HCEC 1CT (cell line): ENCODE measurements around the gene NME9.
"Not testable (repeated sequence)": the region's sequence is repeated elsewhere in the genome, so short reads cannot be mapped to it uniquely, and the experiment has no call there.

Experiments
- DNase-seq: peaks from one replicate; pipeline ENCODE4 v3.0.0-alpha.2; 2017

NME9 gene

GRCh38 chr3:138329127-138329983, at the start of gene NME9:
Gene NME9, minus strand, starts transcription at chr3:138329851. Its CDS starts 516 bp downstream, at chr3:138329335.
- peak; percentile 59 for DNase-seq

GRCh38 chr3:138378990-138379389, 49.3 kb upstream of the NME9 start:
- no peak for DNase-seq

GRCh38 chr3:138378331-138378730, 48.7 kb upstream of the NME9 start:
- DNase-seq, result no peak

- no peak for DNase-seq
Observed at GRCh38 chr3:138377804-138378203, 48.2 kb upstream of the NME9 start.

GRCh38 chr3:138377212-138377611, 47.6 kb upstream of the NME9 start:
- not testable (repeated sequence) for DNase-seq

GRCh38 chr3:138376663-138377062, 47.0 kb upstream of the NME9 start:
- DNase-seq, result no peak

- no peak for DNase-seq
Observed at GRCh38 chr3:138375447-138375846, 45.8 kb upstream of the NME9 start.

- no peak for DNase-seq
Observed at GRCh38 chr3:138374573-138375134, 45.0 kb upstream of the NME9 start.

- DNase-seq, result no peak
Observed at GRCh38 chr3:138373736-138374094, 44.1 kb upstream of the NME9 start.

GRCh38 chr3:138373087-138373735, 43.6 kb upstream of the NME9 start:
- no peak for DNase-seq

GRCh38 chr3:138371070-138371965, 41.7 kb upstream of the NME9 start:
- no peak for DNase-seq

- DNase-seq, result no peak
Observed at GRCh38 chr3:138370321-138370720, 40.7 kb upstream of the NME9 start.

- no peak for DNase-seq
Observed at GRCh38 chr3:138369151-138369900, 39.7 kb upstream of the NME9 start.

- no peak for DNase-seq
Observed at GRCh38 chr3:138367911-138368310, 38.3 kb upstream of the NME9 start.

- no peak for DNase-seq
Observed at GRCh38 chr3:138367326-138367850, 37.7 kb upstream of the NME9 start.

GRCh38 chr3:138366006-138366759, 36.5 kb upstream of the NME9 start:
- no peak for DNase-seq

GRCh38 chr3:138365253-138365555, 35.6 kb upstream of the NME9 start:
- DNase-seq, result no peak

GRCh38 chr3:138364356-138365252, 35.0 kb upstream of the NME9 start:
- DNase-seq, result no peak

GRCh38 chr3:138363322-138363721, 33.7 kb upstream of the NME9 start:
- no peak for DNase-seq

- no peak for DNase-seq
Observed at GRCh38 chr3:138362538-138362937, 32.9 kb upstream of the NME9 start.
